GM12878 (cell line): Measurements from ENCODE around the gene ABTB1.

Experiments used
- BACH1 ChIP-seq: fragments of 450-650 bp; IDR thresholded peaks from 2 replicates; pipeline ENCODE4 v1.6.1; 2017; ENCODE audit warnings: mild to moderate bottlenecking, borderline replicate concordance
- CBX5 ChIP-seq: sonication (generic); IDR thresholded peaks from 2 replicates; pipeline ENCODE4 v1.6.1; 2016; ENCODE audit warnings: low read depth, moderate library complexity, mild to moderate bottlenecking, inconsistent platforms
- CTCF ChIP-seq, 3 experiments: IDR thresholded peaks in 2 of 3; conservative IDR thresholded peaks in 1 of 3; 2 replicates each; pipeline ENCODE4 v1.5.1; 2011; ENCODE audit warnings: low read depth in 3 of 3, low read length in 3 of 3, mild to moderate bottlenecking in 3 of 3, control low read depth in 2 of 3, moderate library complexity in 2 of 3, inconsistent platforms in 1 of 3, mixed read lengths in 1 of 3; ENCODE audit not compliant: control insufficient read depth in 2 of 3, insufficient read depth in 1 of 3; ENCODE audit errors: extremely low read depth in 1 of 3
- E2F8 ChIP-seq: fragments of 450-650 bp; IDR thresholded peaks from 2 replicates; pipeline ENCODE4 v1.6.1; 2018; ENCODE audit warnings: mild to moderate bottlenecking, low read depth, moderate library complexity; ENCODE audit not compliant: partially characterized antibody
- EP300 ChIP-seq, 2 experiments: fragments of 150-350 bp in 1 of 2; IDR thresholded peaks; 2 replicates each; pipeline ENCODE4 v1.6.1; 2011 to 2012; ENCODE audit warnings: low read depth in 2 of 2, low read length in 2 of 2, borderline replicate concordance in 1 of 2, improper control_type of control experiment in 1 of 2, inconsistent platforms in 1 of 2; ENCODE audit not compliant: control insufficient read depth in 1 of 2
- GABPA ChIP-seq: IDR thresholded peaks from 2 replicates; pipeline ENCODE4 v1.6.1; 2014; ENCODE audit warnings: antibody characterized with exemption, low read depth, mild to moderate bottlenecking, inconsistent platforms
- JUND ChIP-seq: IDR thresholded peaks from 2 replicates; pipeline ENCODE4 v1.6.1; 2012; ENCODE audit warnings: low read depth, mild to moderate bottlenecking, low read length, improper control_type of control experiment, moderate library complexity
- MAX ChIP-seq: IDR thresholded peaks from 2 replicates; pipeline ENCODE4 v1.6.1; 2012; ENCODE audit warnings: low read depth, low read length, improper control_type of control experiment
- MXI1 ChIP-seq: fragments of 150-350 bp; IDR thresholded peaks from 2 replicates; pipeline ENCODE4 v1.6.1; 2011; ENCODE audit warnings: low read depth, mild to moderate bottlenecking, inconsistent platforms, low read length, improper control_type of control experiment
- POLR2AphosphoS5 ChIP-seq: IDR thresholded peaks from 2 replicates; pipeline ENCODE4 v1.6.1; 2011; ENCODE audit warnings: mild to moderate bottlenecking, low read length, inconsistent platforms
- RBBP5 ChIP-seq: fragments of 200-600 bp; sonication (generic); conservative IDR thresholded peaks from 2 replicates; pipeline ENCODE4 v1.6.1; 2016
- REST ChIP-seq: IDR thresholded peaks from 2 replicates; pipeline ENCODE4 v1.6.1; 2012; ENCODE audit warnings: mild to moderate bottlenecking, low read depth, low read length
- SP1 ChIP-seq: IDR thresholded peaks from one replicate; pipeline ENCODE4 v1.6.1; 2011; ENCODE audit warnings: low read depth, low read length
- TAF1 ChIP-seq: IDR thresholded peaks from 2 replicates; pipeline ENCODE4 v1.6.1; 2011; ENCODE audit warnings: mild to moderate bottlenecking, low read depth, low read length, borderline replicate concordance

DNA sequence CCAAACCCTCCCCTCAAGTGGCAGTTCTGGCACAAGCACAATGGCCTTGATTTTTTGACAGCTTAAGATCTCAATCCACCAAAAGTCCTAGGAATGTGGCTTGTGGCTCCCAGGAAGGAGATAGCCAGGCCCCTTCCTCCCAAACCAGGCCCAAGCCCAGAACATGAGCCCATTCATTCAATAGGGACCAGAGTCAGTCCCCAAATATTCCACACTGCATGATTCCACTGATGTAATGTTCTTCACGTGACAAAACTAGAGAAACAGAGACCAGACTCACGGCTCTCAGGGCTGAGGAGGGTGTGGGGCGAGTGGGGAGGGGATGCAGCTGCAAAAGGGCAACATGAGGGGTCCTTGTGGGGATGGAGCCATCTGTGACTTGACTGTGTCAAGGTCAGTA, 25.5 kb downstream of the ABTB1 start:
- TF ChIP-seq MAX: no peak
- TF ChIP-seq E2F8: no peak
- TF ChIP-seq EP300 (IDR thresholded peaks at IDR 0.05; ENCODE audit: borderline replicate concordance in 1 of 2, control insufficient read depth in 1 of 2, low read depth in 2 of 2, low read length in 2 of 2): no peak
- no peak for TF ChIP-seq RBBP5
- no peak for TF ChIP-seq JUND
- no peak for TF ChIP-seq REST
- no peak for TF ChIP-seq POLR2AphosphoS5
- no peak for TF ChIP-seq CBX5
- no peak for TF ChIP-seq TAF1
- TF ChIP-seq CTCF (IDR thresholded peaks at IDR 0.05 in 2 of 3, conservative IDR thresholded peaks at IDR 0.05 in 1 of 3; ENCODE audit: control insufficient read depth in 2 of 3, extremely low read depth in 1 of 3, insufficient read depth in 1 of 3, low read depth in 3 of 3, low read length in 3 of 3): no peak
- no peak for TF ChIP-seq BACH1
- no peak for TF ChIP-seq GABPA
- TF ChIP-seq MXI1: no peak
- no peak for TF ChIP-seq SP1
